ENCODE measurements around the gene PLK5.
A peak's percentile ranks its signal among the peaks of the same experiment; 100 is the strongest.
"Not testable (repeated sequence)": the region's sequence is repeated elsewhere in the genome, so short reads cannot be mapped to it uniquely, and the experiment has no call there.

Gene PLK5

DNA sequence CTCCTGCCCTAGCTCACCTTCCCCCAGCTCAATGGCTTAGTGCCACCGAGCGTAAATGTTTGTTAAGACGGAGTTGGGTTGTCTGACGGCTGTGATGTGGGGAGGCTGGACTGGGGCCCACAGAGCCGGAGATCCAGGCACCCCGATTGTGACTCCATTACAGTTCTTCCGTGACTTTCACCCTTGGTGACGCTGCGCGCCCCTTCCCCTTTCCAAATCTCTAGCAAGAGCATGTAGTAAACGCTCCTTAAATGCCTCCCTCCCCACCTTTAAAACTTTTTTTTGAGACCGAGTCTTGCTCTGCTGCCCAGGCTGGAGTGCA is 32.1 kb upstream of the PLK5 start:
- DNase-seq: no peak

DNA sequence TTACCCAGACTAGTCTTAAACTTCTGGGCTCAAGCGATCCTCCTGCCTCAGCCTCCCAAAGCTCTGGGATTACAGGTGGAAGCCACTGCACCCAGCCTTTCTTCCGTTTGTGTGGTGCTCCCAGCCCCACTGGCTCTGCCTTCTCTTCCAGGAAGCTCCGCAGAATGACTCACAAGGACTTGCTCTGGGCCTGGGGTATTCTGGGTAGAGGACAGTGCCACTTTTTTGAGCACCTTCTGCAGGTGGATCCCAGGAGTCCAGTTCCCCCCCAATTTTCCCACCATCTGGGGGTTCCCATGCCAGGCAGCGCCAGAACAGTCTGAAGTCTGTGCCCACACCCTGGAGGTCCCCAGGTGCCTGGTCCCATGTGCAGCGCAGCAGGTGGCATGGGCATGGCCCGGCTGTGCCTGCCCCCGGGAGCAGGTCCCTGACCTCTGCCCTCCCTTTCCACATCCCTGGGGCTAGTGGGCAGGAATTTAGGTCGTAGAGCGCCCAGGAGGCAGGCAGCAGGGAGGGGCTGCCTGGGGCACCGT is 31.3 kb upstream of the PLK5 start:
- no peak for DNase-seq

DNA sequence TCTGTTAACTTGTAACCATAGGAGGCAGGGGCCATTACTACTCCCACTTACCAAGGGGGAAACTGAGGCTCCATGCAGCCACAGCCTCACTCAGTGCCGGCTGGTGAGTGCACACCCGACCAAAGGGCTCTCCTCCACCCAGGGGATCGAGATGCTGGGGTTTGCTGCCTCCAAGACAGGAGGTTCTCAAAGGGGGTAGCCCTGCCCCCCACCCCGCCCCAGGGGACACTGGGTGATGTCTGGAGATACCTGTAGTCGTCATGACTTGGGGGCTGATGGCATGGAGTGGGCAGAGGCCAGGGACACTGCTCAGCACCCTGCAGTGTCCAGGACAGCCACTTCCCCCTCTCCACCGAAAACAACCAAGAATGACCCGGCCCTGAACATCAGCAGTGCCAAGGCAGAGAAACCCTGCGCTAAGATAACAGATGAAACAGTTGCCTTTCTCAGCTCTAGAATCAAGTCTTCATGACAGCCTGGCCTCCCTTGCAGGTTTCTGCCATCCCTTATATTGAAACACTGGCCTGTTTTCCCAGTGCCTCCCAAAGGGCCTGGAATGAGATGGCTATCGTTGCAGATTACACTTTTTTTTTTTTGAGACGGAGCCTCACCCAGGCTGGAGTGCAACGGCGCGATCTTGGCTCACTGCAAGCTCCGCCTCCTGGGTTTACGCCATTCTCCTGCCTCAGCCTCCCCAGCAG is 29.6 kb upstream of the PLK5 start:
- DNase-seq: no peak

- DNase-seq: no peak
These were observed 28.7 kb upstream of the PLK5 start for GRCh38 chr19:1495051-1495798.

- no peak for DNase-seq
These were observed 27.8 kb upstream of the PLK5 start for GRCh38 chr19:1495799-1496713.

GRCh38 chr19:1496714-1497577 is 26.9 kb upstream of the PLK5 start:
- no peak for DNase-seq

- DNase-seq: no peak
These were observed 26.2 kb upstream of the PLK5 start for GRCh38 chr19:1497578-1498235.

DNA sequence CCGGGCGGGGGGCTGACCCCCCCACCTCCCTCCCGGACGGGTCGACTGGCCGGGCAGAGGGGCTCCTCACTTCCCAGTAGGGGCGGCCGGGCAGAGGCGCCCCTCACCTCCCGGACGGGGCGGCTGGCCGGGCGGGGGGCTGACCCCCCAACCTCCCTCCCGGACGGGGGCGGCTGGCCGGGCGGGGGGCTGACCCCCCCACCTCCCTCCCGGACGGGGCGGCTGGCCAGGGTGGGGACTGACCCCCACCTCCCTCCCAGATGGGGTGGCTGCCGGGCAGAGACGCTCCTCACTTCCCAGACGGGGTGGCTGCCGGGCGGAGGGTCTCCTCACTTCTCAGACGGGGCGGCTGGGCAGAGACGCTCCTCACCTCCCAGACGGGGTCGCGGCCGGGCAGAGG is 24.6 kb upstream of the PLK5 start:
- DNase-seq: not testable (repeated sequence)

DNA sequence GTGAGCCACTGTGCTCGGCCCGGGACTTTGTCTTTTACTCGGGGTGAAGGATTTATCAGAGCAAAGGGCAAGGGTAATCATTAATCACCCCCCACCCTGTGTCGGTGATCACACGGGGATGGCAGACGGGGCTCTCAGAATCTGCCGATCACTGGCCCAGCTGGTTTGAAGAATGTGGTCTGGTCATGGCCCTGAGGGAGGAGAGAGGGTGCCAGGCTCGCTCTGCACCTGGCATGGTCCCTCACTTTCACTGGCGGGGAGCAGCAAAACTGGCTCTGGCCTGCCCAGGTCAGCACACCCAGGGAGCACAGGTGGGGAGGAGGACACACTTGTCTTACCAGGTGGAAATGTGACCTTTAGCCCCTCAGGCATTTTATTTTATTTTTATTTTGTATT is 22.7 kb upstream of the PLK5 start:
- DNase-seq: no peak

DNA sequence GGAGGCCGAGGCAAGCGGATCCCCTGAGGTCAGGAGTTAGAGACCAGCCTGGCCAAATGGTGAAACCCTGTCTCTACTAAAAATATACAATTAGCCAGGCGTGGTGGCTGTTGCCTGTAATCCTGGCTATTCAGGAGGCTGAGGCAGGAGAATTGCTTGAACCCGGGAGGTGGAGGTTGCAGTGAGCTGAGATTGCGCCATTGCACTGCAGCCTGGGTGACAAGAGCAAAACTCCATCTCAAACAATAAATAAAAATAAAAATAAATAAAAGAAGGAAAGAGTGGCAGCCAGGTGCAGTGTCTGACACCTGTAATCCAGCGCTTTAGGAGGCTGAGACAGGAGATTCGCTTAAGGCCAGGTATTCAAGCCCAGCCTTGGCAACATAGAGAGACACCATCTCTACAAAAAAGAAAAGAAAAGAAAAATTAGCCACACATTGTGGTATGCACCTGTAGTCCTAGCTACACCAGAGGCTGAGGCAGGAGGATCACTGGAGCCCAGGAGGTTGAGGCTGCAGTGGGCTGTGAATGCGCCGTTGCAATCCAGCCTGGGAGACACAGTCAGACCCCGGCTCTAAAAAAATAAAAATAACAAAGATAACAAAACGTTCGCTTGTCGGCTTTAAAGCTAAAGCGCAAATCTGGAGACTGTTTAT is 21.3 kb upstream of the PLK5 start:
- DNase-seq: no peak

- peak in 1 of 2 donors; percentile 7 for DNase-seq
These were observed 20.6 kb upstream of the PLK5 start for GRCh38 chr19:1503089-1503924.

DNA sequence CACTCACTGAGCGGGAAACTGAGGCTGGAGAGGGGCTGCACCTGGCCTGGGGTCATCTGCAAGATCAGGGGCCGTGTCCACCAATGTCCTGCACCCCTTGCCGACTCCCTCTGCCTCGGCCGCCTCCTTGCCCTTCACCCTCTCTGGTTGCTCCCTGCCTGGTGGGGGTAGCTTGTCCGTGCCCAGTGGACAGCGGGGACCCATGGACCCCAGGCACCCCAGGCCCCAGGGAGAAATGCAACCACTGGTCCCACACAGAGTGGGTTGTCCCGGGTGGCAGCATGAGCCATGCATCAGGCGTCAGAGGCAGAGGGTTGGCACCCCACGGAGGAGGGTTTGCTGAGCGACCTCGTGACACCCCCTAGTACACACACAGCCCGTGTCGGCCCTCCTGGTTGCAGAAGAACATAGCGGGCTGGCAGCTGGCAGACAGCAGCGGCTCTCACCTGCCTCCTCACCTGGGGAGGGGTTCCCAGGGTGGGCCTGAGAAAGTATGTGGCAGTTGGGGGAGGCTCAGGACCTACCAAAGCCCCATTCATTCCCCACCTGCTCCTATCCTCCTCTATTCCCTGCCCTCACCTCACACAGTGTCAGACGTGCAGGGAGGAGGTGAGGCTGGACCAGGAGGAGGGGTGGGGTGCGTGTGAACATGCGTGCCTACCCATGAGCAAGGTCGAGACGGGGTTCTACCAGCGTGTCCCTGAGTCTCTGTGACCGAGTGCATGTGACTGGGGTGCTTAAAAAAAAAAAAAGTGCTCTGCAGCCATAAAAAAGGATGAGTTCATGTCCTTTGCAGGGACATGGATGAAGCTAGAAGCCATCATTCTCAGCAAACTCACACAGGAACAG is 19.7 kb upstream of the PLK5 start:
- DNase-seq: no peak

DNA sequence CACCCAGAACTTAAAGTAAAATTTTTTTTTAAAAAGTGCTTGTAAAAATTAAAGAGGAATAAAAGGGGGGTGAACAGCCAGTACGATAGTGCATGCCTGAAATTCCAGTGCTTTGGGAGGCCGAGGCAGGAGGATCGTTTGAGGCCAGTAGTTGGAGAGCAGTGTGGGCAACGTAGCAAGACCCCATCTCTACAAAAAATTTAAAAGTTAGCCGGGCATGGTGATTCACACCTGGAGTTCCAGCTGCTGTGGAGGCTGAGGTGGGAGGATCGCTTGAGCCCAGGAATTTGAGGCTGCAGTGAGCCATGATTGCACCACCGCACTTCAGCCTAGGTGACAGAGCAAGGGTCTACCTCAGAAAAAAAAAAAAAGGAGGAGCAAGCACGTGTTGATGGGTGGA is 18.9 kb upstream of the PLK5 start:
- no peak for DNase-seq

DNA sequence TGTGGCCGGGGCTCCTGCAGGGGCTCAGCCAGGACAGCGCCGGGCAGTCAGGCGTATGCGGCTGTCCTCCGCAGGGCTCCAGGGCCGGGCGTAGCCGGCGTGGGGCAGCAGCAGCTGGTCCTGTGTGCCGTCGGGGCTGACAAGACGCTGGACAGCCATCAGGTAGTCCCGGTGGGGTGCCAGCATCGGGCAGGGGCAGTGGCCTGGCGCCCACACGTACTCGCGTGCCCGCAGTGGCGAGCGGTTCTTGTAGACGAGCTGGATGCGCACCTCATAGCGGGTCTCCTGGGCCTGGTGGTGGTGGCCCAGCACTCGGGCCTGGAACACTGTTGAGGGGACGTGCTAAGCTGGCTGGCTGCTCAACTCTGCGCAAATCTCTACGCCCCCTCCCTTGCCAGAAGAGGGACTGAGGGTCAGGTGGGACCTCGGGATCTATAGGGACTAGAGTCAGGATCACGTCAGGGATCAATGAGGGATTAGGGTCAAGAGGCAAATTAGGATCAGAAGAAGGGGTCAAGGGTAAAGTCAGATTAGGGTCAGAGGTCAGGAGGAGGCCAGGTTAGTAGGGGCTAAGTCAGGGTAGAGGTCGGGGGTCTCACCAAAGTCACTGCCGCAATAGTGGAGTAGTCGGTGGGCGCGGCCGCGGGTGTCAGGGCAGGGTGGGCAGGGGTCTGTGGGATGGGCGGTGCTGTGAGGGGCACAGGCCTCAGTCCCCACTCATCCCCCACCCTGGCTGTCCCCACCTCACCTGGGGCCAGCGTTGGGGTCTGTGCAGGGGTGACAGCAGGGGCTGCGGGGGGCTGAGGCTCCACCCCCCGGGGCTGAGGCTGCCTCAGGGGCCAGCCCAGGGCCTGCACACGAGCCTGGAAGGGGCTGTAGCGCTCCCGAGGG is 17.6 kb upstream of the PLK5 start:
- no peak for DNase-seq

GRCh38 chr19:1507192-1507660 is 16.7 kb upstream of the PLK5 start:
- DNase-seq: no peak

GRCh38 chr19:1507763-1508506 is 15.9 kb upstream of the PLK5 start:
- peak; percentile 65 to 74 for DNase-seq

DNA sequence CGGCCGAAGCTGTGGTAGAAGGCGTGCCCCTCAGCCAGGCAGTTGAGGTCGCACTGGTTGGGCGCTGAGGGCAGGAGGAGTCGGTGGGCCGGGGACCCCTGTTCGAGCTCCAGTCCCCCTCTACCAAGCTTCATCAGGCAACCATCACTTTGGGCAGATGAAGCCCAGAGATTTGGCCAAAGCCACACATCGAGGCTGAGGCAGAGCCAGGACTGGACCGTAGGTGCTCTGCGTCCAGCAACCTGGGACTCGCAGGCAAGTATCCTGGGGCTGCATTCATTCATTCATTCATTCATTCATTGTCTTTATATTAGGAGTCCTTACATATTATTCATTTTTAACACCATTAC is 15.4 kb upstream of the PLK5 start:
- DNase-seq: no peak
